Astrocyte of the cerebellum (primary cell): ENCODE measurements around the gene SORCS3.

Experiments
- DNase-seq: peaks from one replicate; pipeline ENCODE4 v3.0.0-alpha.2; 2011; ENCODE audit warnings: low read depth
- H3K4me3 ChIP-seq: 2 replicates; pipeline ENCODE4 v1.5.1; 2011; ENCODE audit warnings: mild to moderate bottlenecking, low read depth, low read length, moderate library complexity
- in situ Hi-C: cut with HindIII; loops from 2 replicates; pipeline ENCODE4 v1.10.0; 2017; ENCODE audit warnings: low sequenced_read_pairs
- TF ChIP-seq, protein P1 (sequence below): IDR thresholded peaks from 2 replicates; pipeline ENCODE4 v1.5.1; 2012; ENCODE audit warnings: low read length, low read depth, moderate library complexity, mild to moderate bottlenecking; ENCODE audit errors: missing control alignments

Gene SORCS3

GRCh38 chr10:105268961-105269360 is 627.9 kb downstream of the SORCS3 start:
- in situ Hi-C loops: no loop called here

GRCh38 chr10:105269689-105270088 is 628.6 kb downstream of the SORCS3 start:
- H3K4me3 ChIP-seq: no peak overlapping the region
- DNase-seq: no peak
- in situ Hi-C loops: no loop called here
- TF ChIP-seq, protein P1, sequence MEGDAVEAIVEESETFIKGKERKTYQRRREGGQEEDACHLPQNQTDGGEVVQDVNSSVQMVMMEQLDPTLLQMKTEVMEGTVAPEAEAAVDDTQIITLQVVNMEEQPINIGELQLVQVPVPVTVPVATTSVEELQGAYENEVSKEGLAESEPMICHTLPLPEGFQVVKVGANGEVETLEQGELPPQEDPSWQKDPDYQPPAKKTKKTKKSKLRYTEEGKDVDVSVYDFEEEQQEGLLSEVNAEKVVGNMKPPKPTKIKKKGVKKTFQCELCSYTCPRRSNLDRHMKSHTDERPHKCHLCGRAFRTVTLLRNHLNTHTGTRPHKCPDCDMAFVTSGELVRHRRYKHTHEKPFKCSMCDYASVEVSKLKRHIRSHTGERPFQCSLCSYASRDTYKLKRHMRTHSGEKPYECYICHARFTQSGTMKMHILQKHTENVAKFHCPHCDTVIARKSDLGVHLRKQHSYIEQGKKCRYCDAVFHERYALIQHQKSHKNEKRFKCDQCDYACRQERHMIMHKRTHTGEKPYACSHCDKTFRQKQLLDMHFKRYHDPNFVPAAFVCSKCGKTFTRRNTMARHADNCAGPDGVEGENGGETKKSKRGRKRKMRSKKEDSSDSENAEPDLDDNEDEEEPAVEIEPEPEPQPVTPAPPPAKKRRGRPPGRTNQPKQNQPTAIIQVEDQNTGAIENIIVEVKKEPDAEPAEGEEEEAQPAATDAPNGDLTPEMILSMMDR: no peak

More at GRCh38 chr10:105268961-105269360, 627.9 kb downstream of the SORCS3 start:
- TF ChIP-seq, protein P1: no peak
- no peak overlapping the region for H3K4me3 ChIP-seq
- no peak for DNase-seq

DNA sequence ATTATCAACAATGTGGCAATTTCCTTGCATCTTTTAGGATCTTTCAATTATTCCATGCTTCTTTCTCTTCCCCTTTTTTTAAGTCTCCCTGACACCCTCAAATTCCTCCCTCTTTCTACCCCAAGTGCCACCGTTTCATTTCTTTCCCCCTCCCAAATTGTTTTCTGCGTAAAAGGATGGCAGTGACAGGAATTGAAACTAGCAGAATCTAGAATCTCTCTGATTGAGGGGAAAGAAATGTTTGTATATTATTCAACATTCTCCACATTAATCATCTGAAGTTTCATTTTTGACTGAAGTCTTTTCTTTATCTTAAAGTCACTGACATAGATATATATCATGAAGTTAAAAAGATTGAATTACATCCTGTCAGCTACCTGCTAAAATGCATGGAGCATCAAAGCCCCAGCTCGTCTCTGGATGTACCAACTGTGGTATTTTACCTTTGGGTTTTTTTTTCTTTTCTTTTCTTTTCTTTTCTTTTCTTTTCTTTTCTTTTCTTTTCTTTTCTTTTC is 633.5 kb downstream of the SORCS3 start:
- in situ Hi-C loops: no loop called here
- DNase-seq: no peak
- H3K4me3 ChIP-seq: no peak overlapping the region
- TF ChIP-seq, protein P1: no peak

GRCh38 chr10:105278439-105278838 is 637.3 kb downstream of the SORCS3 start:
- in situ Hi-C loops: no loop called here
- no peak for DNase-seq
- H3K4me3 ChIP-seq: no peak overlapping the region
- TF ChIP-seq, protein P1: no peak

GRCh38 chr10:105279101-105279500 is 638.0 kb downstream of the SORCS3 start:
- TF ChIP-seq, protein P1: no peak
- no peak for DNase-seq
- in situ Hi-C loops: no loop called here
- H3K4me3 ChIP-seq: no peak overlapping the region

- no peak for DNase-seq
- no peak overlapping the region for H3K4me3 ChIP-seq
- in situ Hi-C loops: no loop called here
- TF ChIP-seq, protein P1: no peak
Observed at GRCh38 chr10:105280895-105281294, 639.8 kb downstream of the SORCS3 start.
